Measurements from ENCODE around the gene PLPP4.

PLPP4 gene

GRCh38 chr10:120508966-120509365 is 51.9 kb downstream of the PLPP4 start:
- H3K36me3 ChIP-seq (replicated peaks; ENCODE audit: low read depth, low read length): peaks cover 6% of the 10 kb centered on the region

GRCh38 chr10:120511165-120511564 is 54.1 kb downstream of the PLPP4 start:
- Histone ChIP-seq H3K9ac (ENCODE audit: low read length) (no peak overlapping the region), H3K4me1 (ENCODE audit: low read length) (peaks cover 9% of the 10 kb centered on the region), H3K79me2 (ENCODE audit: low read length) (no peaks in the 10 kb centered on the region), H3K36me3 (replicated peaks; ENCODE audit: low read depth, low read length) (no peaks in the 10 kb centered on the region), H2AFZ (ENCODE audit: low read depth, low read length) (no peak overlapping the region), H4K20me1 (ENCODE audit: insufficient read depth, low read length) (no peaks in the 10 kb centered on the region), H3K27me3 (ENCODE audit: low read depth, low read length) (no peaks in the 10 kb centered on the region), H3K9me3 (ENCODE audit: insufficient read depth, low read length) (no peaks in the 10 kb centered on the region), H3K4me3 (ENCODE audit: low read length) (no peak overlapping the region), H3K27ac (ENCODE audit: low read length) (no peak overlapping the region), H3K4me2 (ENCODE audit: low read length) (no peak overlapping the region)
- no peak for TF ChIP-seq EZH2phosphoT487 (IDR thresholded peaks at IDR 0.05; ENCODE audit: low read depth)
- no peak for TF ChIP-seq CTCF (IDR thresholded peaks at IDR 0.05; ENCODE audit: low read depth, low read length)

More at GRCh38 chr10:120508966-120509365, 51.9 kb downstream of the PLPP4 start:
- H3K4me2 ChIP-seq (ENCODE audit: low read length): no peak overlapping the region
- H3K79me2 ChIP-seq (ENCODE audit: low read length): no peaks in the 10 kb centered on the region
- H2AFZ ChIP-seq (ENCODE audit: low read depth, low read length): no peak overlapping the region
- no peak overlapping the region for H3K27ac ChIP-seq (ENCODE audit: low read length)
- no peaks in the 10 kb centered on the region for H3K9me3 ChIP-seq (ENCODE audit: insufficient read depth, low read length)
- H3K27me3 ChIP-seq (ENCODE audit: low read depth, low read length): no peaks in the 10 kb centered on the region
- no peak overlapping the region for H3K4me3 ChIP-seq (ENCODE audit: low read length)
- no peak overlapping the region for H3K9ac ChIP-seq (ENCODE audit: low read length)
- H3K4me1 ChIP-seq (ENCODE audit: low read length): peaks cover 20% of the 10 kb centered on the region
- no peaks in the 10 kb centered on the region for H4K20me1 ChIP-seq (ENCODE audit: insufficient read depth, low read length)
- TF ChIP-seq CTCF (IDR thresholded peaks at IDR 0.05; ENCODE audit: low read depth, low read length): no peak
- TF ChIP-seq EZH2phosphoT487 (IDR thresholded peaks at IDR 0.05; ENCODE audit: low read depth): no peak

- Histone ChIP-seq H2AFZ (ENCODE audit: low read depth, low read length) (no peak overlapping the region), H3K4me1 (ENCODE audit: low read length) (peaks cover 4% of the 10 kb centered on the region), H3K27me3 (ENCODE audit: low read depth, low read length) (no peaks in the 10 kb centered on the region), H3K9ac (ENCODE audit: low read length) (no peak overlapping the region), H3K4me3 (ENCODE audit: low read length) (no peak overlapping the region), H3K79me2 (ENCODE audit: low read length) (no peaks in the 10 kb centered on the region), H3K9me3 (ENCODE audit: insufficient read depth, low read length) (no peaks in the 10 kb centered on the region), H4K20me1 (ENCODE audit: insufficient read depth, low read length) (no peaks in the 10 kb centered on the region), H3K27ac (ENCODE audit: low read length) (no peak overlapping the region), H3K4me2 (ENCODE audit: low read length) (no peak overlapping the region), H3K36me3 (replicated peaks; ENCODE audit: low read depth, low read length) (no peaks in the 10 kb centered on the region)
- TF ChIP-seq EZH2phosphoT487 (IDR thresholded peaks at IDR 0.05; ENCODE audit: low read depth): no peak
- no peak for TF ChIP-seq CTCF (IDR thresholded peaks at IDR 0.05; ENCODE audit: low read depth, low read length)
Measured at GRCh38 chr10:120513307-120513796, 56.3 kb downstream of the PLPP4 start.

GRCh38 chr10:120514035-120514620 is 57.1 kb downstream of the PLPP4 start:
- no peak overlapping the region for H3K4me2 ChIP-seq (ENCODE audit: low read length)
- no peak overlapping the region for H2AFZ ChIP-seq (ENCODE audit: low read depth, low read length)
- TF ChIP-seq EZH2phosphoT487 (IDR thresholded peaks at IDR 0.05; ENCODE audit: low read depth): no peak
- TF ChIP-seq CTCF (IDR thresholded peaks at IDR 0.05; ENCODE audit: low read depth, low read length): no peak
- H3K4me1 ChIP-seq (ENCODE audit: low read length): no peaks in the 10 kb centered on the region
- no peak overlapping the region for H3K27ac ChIP-seq (ENCODE audit: low read length)
- H3K36me3 ChIP-seq (replicated peaks; ENCODE audit: low read depth, low read length): no peaks in the 10 kb centered on the region
- H3K9me3 ChIP-seq (ENCODE audit: insufficient read depth, low read length): no peaks in the 10 kb centered on the region
- H4K20me1 ChIP-seq (ENCODE audit: insufficient read depth, low read length): no peaks in the 10 kb centered on the region
- no peaks in the 10 kb centered on the region for H3K79me2 ChIP-seq (ENCODE audit: low read length)
- H3K27me3 ChIP-seq (ENCODE audit: low read depth, low read length): no peaks in the 10 kb centered on the region
- no peak overlapping the region for H3K4me3 ChIP-seq (ENCODE audit: low read length)
- H3K9ac ChIP-seq (ENCODE audit: low read length): no peak overlapping the region

Data from OCI-LY3 (cell line).